Measurements from ENCODE around the gene TNS3.

Gene TNS3

DNA sequence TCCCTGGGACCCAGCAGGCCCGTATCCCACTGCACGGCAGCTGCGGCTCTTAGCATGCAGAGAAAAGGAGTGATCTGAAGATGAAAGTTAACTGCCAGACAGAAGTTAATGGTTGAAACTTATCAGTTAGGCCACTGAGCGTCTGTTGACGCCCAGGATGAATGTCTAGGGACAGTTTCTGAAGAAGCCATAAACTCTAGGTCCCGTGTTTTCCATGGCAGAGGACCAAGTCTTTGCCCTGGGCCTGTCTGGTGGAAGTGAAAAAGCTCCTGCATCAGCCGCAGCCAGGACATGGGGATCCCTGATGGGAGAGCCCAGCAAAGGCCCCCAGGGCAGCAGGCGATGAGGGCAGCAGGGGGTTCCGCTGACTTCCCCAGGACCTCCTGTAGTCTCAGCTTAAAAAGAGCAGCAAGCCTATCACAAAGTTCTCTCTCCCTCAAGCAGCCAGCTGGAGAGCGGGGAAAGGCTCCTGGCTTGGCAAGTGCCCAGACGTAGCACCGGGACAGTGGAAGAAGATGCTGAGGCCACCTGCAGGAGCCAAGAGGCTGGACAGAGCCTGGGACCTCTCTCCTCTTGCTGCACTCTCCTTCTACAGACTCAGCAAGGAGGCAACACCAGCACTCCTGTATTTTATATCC lies 79.6 kb downstream of the TNS3 start:
- no peak for DNase-seq

GRCh38 chr7:47501406-47501805 lies 80.5 kb downstream of the TNS3 start:
- no peak for DNase-seq

DNA sequence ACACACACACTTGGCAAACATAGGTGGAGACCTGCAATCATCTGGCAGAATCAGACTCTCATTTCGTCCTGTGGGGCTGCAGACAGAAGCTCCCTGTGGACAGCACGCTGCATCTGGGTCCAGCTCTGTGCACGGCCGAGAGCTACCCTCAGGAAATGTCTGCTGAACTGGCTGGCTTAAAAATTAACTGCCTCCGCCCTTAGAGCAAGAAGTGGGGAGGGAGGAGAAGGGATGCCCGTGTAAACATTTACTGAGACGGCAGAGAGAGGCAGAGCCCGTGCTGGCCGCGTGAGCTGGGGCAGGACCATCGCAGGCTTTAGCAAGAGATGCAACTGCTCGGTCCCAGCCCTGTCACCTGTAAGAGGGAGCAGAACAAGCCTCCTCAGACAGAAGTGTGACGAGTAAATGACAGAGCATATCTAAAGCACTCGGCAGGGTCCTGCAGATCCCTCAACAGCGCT lies 81.8 kb downstream of the TNS3 start:
- no peak for DNase-seq

DNA sequence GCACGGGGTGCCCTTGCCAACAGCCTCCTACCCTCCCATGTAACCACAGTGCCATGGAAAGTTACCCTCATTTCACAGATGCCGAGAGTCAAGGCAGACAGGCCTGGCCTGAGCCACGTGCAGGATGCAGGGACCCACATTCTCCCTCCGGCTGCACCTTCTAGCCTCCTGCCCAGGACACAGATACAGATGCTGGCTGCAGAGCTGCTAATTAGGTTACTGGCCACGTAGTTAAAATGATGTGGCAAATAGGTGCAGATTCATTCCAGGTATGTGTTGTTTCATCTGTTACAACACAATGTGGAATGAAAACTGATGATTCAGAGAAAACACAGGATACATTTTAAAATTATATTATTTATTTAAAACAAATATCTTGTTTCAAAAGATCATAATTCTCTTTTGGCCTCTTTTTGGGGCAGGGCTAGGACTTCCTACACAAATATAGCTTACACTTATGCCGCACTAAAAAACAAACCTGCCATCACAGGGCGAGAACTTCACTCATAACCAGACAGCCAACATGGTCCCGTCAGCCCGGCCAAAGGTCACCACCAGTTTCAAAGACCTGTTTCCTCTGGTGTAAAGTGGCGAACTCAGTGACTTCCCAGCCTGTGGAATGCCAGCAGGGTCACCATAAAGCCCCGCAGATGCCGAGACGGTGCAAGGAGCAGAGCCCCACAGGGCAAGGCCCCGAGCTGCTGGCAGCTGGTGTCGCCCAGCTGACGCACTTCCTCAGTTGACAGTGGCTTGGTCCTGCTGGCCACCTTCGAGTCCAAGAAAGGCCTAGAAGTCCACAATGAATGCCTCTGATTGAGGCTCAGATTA lies 83.5 kb downstream of the TNS3 start:
- no peak for DNase-seq

DNA sequence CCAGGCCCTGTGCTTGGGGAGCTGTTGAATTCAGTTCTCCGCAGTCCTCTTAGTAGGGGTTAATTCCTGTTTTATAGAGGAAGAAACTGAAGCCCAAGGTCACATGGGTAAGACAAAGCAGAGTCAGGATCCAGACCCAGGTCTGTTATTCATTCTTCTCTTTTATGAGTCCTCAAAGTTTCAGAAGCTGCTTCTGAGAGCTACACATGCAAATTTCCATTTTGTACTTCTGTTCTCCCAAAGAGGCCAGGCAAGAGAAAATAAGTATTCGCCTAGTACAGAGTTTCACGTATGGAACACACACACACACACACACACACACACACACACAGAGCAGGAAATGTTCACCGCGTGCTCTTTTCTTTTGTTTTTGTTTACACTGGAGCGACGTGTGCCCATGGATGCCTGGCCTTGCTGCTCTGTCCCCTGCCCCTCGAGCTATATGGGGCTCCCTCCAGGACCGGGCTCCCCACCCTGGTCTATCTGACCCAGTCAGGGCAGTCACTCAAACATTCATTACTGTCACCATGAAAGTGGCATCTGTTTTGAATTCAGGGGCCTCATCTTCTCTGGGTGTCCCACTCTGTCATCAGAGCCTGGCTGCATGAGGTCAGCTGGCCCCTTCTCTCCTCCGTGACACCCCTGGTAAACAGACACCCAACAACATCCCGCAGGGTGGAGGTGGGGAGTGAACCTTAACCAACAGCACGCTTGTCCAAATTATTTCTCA lies 84.4 kb downstream of the TNS3 start:
- DNase-seq = no peak

DNA sequence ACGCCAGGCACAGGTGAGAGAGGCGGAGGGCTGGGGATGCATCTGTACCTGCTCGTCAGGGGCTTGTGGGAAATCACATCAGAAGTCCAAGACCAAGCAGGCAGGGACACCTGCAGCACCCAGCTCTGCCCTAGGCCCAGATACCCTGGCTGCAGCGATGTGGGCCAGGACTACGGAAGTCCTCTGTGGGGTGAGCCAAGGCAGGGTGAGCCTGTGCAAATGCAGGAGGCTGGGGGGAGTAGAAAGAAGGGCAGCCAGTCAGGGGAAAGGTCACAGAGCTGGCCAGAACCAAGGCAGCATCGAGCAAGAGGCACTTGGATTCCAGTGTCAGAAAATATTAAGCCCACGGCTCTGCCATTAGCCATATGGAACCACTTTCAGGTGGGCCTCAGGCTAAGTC lies 85.2 kb downstream of the TNS3 start:
- no peak for DNase-seq

DNA sequence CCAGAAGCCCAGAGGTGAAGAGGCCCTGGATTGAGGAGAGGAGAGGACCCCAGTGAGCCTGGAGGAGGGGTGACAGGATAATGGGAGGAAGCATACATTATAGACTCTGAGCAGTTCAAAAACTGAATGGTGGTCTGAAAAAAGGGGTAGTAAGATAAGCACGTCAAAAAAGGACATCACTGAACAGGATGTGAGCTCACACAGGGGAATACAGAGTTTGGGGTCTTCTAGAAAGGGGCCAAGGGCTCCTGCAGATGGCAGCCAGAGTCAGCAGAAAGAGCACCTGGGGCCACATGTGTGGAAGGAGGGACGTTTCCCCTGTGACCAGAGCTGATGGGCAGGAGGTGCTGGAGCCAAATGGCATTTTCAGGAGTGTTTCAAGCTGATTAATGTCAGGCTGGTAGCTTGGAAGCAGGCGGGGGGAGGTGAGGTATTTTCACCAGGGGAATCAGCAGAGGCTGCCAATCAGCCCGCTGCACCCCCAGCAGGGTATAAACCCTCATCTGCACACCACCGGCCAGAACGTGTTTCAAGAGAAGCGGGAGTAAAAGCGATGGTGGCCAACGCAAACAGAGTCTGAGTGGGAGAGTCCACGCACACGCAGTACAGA lies 85.8 kb downstream of the TNS3 start:
- DNase-seq = no peak

GRCh38 chr7:47493976-47494911 lies 87.7 kb downstream of the TNS3 start:
- DNase-seq = no peak

- DNase-seq = no peak
These were observed 89.1 kb downstream of the TNS3 start for GRCh38 chr7:47492716-47493325.

DNA sequence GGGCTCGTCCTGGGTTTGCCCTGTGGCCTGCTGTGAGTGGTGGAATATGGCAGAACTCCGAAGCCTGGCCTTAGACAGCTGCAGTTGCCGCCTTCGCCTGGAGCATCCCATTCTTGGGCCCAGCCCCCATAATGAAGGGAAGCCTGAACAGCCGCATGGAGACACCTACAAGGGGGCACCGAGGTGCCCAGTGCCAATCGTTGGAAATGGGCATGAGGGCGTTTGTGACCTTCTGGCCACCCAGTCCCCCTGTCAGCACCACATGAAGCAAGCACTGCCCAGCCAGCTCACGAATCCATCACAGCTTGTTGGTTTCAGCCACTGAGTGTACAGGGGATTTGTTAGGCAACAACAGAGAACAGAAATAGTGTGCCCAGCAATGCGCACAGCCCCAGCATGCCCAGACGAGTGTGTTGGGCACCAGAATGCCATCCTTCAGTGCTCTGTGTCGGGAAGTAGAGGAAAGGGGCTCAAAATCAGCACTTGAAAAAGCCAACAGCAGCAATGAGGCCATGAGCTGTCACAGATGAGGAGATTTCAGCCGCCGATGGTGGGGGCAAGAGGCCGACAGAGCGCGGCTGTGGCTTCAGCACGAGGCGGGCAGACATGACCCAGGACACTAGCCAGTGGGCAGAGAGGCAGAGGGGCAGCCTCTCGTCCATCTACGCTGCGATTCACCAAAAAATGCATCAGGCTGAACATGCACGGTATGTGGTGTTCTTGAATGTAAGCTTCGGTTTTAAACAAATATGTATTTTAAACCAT lies 91.2 kb downstream of the TNS3 start:
- no peak for DNase-seq

GRCh38 chr7:47489624-47490023 lies 92.3 kb downstream of the TNS3 start:
- no peak for DNase-seq

DNA sequence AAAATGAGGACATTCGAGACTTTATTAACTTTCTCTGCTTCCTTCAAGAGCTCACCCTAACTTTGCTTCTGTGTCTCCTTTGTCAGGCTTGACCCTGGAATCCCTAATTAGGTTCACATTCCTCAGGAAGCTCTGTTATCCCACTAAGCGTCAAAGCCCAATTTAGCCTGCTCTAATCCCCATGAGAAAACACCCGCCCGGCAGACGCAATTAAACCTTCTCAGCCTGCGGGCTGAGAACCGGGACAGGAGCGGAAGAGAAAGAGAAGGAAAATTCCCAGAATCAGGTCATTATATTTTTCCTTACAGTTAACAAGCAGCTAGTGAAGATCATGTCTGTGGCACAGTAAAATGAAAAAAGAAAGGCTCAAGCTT lies 93.0 kb downstream of the TNS3 start:
- no peak for DNase-seq

DNA sequence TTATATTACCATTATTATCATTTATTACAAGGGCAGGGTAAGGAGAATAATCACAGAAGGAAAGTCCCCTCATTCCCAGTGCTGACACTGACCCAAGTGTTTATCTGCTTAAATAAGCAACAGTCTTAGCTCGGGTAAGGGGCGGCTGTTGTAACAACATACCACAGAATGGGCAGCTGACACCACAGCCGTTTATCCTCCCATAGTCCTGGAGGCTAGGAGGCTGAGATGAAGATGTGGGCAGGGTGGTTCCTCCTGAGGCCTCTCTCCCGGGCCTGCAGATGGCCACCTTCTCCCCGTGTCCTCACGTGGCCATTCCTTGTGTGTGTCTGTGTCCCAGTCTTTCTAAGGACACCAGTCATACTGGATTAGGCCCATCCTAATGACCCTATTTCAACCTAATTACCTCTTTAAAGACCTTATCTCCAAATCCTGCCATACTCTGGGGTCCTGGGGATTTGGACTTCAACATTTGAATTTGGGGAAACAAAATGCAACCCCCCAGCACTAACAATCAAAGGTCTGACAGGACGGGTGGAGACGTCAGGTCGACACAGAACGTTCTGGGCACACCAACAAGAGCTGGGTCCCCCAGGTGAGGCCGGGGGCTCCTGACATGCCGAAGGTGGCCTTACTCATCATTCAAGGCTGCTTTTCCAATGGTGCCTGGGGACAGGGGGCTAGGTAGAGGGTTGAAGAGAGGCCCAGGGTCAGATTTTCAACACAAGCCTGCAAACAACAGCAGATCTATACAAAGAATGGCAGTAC lies 93.5 kb downstream of the TNS3 start:
- no peak for DNase-seq

DNA sequence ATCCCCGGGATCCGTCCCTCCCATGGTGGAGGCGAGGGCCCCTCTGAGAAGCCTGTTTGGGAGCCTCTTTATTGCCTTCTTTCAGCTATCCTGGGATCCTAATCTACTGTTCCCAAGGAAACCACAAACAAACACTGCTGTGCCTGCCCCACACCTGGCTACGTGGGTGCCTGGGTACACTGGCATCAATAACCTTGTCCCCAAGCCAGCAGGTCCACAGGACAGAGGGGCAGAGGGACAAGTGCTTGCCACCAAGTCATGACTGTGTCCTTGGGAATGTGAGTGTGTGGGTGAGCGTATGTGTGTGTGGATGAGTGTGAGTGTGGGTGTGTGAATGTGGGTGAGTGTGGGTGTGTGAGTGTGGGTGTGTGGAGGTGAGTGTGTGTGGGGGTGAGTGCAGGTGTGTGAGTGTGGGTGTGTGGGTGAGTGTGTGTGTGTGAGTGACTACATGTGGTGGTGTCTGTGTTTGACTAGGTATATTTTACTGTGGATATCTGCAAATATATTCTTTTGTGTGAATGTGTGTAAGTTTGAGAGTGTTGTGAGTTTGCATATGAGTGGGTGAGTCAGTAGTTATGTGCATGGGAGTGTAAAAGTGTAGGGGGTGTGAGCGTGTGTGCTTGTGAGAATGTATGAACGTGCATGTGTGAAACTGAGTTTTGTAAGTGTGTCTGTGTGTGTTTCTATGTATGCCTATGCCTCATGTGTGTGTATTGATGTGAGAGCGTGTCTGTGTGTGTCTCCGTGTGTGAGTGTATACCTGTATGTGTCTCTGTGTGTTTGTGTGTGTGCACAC lies 96.1 kb downstream of the TNS3 start:
- DNase-seq = no peak

GRCh38 chr7:47484923-47485639 lies 96.8 kb downstream of the TNS3 start:
- no peak for DNase-seq

- no peak for DNase-seq
These were observed 97.5 kb downstream of the TNS3 start for GRCh38 chr7:47484457-47484856.

GRCh38 chr7:47483604-47484273 lies 98.2 kb downstream of the TNS3 start:
- no peak for DNase-seq

All from activated naive CD4-positive, alpha-beta T cell treated with anti-CD3 and anti-CD28 coated beads, Interleukin-2, amount 50 U/mL, for 16 hours (primary cell).